SJCRH30 (cell line): ENCODE data around the gene MCF2L. TPM values are rescaled to one million over a fixed set of nuclear protein-coding genes. Genes with fewer than 3 reads are reported as not detected.

Experiments
- DNase-seq, 2 experiments: peaks; one replicate each; pipeline ENCODE4 v3.0.0-alpha.2; 2015 to 2020
- H3K27ac ChIP-seq: fragments of 250-450 bp; sonication (Bioruptor Pico); 2 replicates; pipeline ENCODE4 v1.5.1; 2020; ENCODE audit warnings: mild to moderate bottlenecking, moderate library complexity
- H3K27me3 ChIP-seq: fragments of 250-450 bp; sonication (Bioruptor Pico); 2 replicates; pipeline ENCODE4 v1.5.1; 2020; ENCODE audit warnings: mild to moderate bottlenecking, moderate library complexity
- H3K36me3 ChIP-seq: fragments of 250-450 bp; sonication (Bioruptor Pico); 2 replicates; pipeline ENCODE4 v1.5.1; 2020; ENCODE audit warnings: mild to moderate bottlenecking, moderate library complexity
- H3K4me1 ChIP-seq: fragments of 250-450 bp; sonication (Bioruptor Pico); 2 replicates; pipeline ENCODE4 v1.5.1; 2020; ENCODE audit warnings: mild to moderate bottlenecking, moderate library complexity
- H3K4me3 ChIP-seq: fragments of 250-450 bp; sonication (Bioruptor Pico); 2 replicates; pipeline ENCODE4 v1.5.1; 2020; ENCODE audit warnings: mild to moderate bottlenecking, moderate library complexity
- H3K9me3 ChIP-seq: fragments of 250-450 bp; sonication (Bioruptor Pico); replicated peaks from 2 replicates; pipeline ENCODE4 v1.5.1; 2020; ENCODE audit warnings: mild to moderate bottlenecking, moderate library complexity
- total RNA-seq: library from RNA; depleted of rRNA; stranded (reverse); fragments of >200 nt; shearing (Covaris generic); gene quantifications from 2 replicates; pipeline ENCODE4 v1.2.3, GENCODE V29; 2014

MCF2L gene
- total RNA-seq, 1 experiment from 2014 or later: 4.4 TPM

GRCh38 chr13:112986946-112987681 is 18.1 kb downstream of the MCF2L start:
- no peak for DNase-seq
- Histone ChIP-seq H3K4me3 (no peak overlapping the region), H3K27me3 (peaks cover 5% of the 10 kb centered on the region; the same call in 1 of the 2 replicates), H3K36me3 (no peaks in the 10 kb centered on the region), H3K27ac (no peak overlapping the region), H3K9me3 (no peaks in the 10 kb centered on the region), H3K4me1 (peaks cover 9% of the 10 kb centered on the region)

GRCh38 chr13:112987682-112988024 is 18.6 kb downstream of the MCF2L start:
- DNase-seq: no peak
- Histone ChIP-seq H3K4me1 (peaks cover 14% of the 10 kb centered on the region), H3K27me3 (peaks cover 5% of the 10 kb centered on the region; the same call in 1 of the 2 replicates), H3K9me3 (no peaks in the 10 kb centered on the region), H3K36me3 (no peaks in the 10 kb centered on the region), H3K4me3 (no peak overlapping the region), H3K27ac (no peak overlapping the region)

GRCh38 chr13:112990783-112991182 is 21.8 kb downstream of the MCF2L start:
- Histone ChIP-seq H3K9me3 (no peaks in the 10 kb centered on the region), H3K4me3 (no peak overlapping the region), H3K36me3 (no peaks in the 10 kb centered on the region), H3K27ac (no peak overlapping the region), H3K4me1 (peaks cover 37% of the 10 kb centered on the region), H3K27me3 (peaks cover 3% of the 10 kb centered on the region; the same call in 1 of the 2 replicates)
- no peak for DNase-seq

GRCh38 chr13:112991609-112992008 is 22.6 kb downstream of the MCF2L start:
- Histone ChIP-seq H3K27me3 (no peaks in the 10 kb centered on the region; the same call in 1 of the 2 replicates), H3K27ac (no peak overlapping the region)
- peak; percentile 39 to 52 for DNase-seq

GRCh38 chr13:112992931-112993680 is 24.1 kb downstream of the MCF2L start:
- Histone ChIP-seq H3K27me3 (peaks cover 10% of the 10 kb centered on the region; the same call in 1 of the 2 replicates), H3K36me3 (no peaks in the 10 kb centered on the region), H3K27ac (no peak overlapping the region), H3K4me1 (peaks cover 40% of the 10 kb centered on the region), H3K9me3 (no peaks in the 10 kb centered on the region), H3K4me3 (no peak overlapping the region)
- peak; percentile 53 to 68 for DNase-seq

More at GRCh38 chr13:112991609-112992008, 22.6 kb downstream of the MCF2L start:
- peaks cover 37% of the 10 kb centered on the region for H3K4me1 ChIP-seq
- no peaks in the 10 kb centered on the region for H3K36me3 ChIP-seq
- no peak overlapping the region for H3K4me3 ChIP-seq
- H3K9me3 ChIP-seq: no peaks in the 10 kb centered on the region

DNA sequence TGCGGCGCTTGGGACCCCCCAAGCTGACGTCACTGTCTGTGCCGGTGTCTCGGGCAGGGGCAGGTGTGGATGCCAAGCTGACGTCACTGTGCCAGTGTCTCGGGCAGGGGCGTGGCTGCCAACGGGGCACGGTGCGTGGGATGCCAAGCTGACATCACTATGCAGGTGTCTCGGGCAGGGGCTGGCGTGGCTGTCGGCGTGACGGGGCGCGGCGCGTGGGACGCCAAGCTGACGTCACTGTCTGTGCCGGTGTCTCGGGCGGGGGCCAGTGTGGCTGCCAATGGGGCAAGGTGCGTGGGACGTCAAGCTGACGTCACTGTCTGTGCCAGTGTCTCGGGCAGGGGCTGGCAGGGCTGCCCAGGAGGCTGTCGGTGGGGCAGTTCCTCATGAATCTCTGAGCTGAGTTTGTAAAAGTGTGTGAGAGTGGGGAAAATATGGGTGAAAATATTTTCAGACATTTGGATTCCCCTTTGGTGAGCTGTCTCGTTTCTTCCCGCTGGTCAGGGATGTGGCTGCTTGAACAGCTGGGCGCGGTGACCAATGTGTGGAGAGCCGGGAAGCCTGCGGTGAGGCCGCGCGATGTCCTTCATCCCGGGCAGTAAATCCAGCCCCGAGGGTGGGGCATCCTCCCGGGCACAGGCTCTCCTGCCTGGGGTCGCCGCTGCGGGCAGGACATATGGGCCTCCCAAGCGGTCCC is 25.2 kb downstream of the MCF2L start:
- Histone ChIP-seq H3K27ac (peak overlapping the region; percentile 63), H3K4me1 (peaks cover 40% of the 10 kb centered on the region), H3K27me3 (peaks cover 13% of the 10 kb centered on the region; the same call in 1 of the 2 replicates), H3K9me3 (no peaks in the 10 kb centered on the region), H3K4me3 (no peak overlapping the region), H3K36me3 (no peaks in the 10 kb centered on the region)
- peak; percentile 60 to 64 for DNase-seq

DNA sequence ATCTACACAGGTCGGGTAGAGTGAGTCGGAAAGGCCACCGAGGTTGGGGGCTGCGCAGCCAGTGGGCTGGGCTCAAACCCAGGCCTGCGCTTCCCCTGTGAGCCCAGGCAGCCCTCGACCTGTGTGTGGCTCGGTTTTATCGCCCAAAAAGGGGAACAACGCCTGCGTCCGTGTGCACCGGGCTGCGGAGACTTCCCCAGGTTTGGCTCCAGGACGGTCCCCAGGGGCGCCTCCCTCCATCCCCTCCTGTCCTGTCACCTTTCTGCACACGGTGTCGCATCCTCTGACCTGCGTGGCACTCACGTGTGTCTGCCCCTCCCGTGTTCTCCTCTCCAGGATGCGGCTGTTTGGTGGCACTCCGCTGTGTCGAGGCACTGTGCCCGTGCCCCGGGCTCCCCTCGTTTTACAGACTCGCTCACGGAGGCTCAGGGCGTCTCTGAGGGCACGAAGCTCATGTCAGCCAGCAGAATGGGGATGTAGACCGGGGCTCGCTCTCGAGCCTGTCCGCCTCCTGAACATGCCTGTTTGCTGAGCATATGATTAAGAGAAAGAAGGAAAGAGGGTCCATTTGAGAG is 25.9 kb downstream of the MCF2L start:
- no peak overlapping the region for H3K4me3 ChIP-seq
- peaks cover 13% of the 10 kb centered on the region; the same call in 1 of the 2 replicates for H3K27me3 ChIP-seq
- no peaks in the 10 kb centered on the region for H3K36me3 ChIP-seq
- H3K4me1 ChIP-seq: peaks cover 40% of the 10 kb centered on the region
- no peaks in the 10 kb centered on the region for H3K9me3 ChIP-seq
- no peak for DNase-seq
- no peak overlapping the region for H3K27ac ChIP-seq

DNA sequence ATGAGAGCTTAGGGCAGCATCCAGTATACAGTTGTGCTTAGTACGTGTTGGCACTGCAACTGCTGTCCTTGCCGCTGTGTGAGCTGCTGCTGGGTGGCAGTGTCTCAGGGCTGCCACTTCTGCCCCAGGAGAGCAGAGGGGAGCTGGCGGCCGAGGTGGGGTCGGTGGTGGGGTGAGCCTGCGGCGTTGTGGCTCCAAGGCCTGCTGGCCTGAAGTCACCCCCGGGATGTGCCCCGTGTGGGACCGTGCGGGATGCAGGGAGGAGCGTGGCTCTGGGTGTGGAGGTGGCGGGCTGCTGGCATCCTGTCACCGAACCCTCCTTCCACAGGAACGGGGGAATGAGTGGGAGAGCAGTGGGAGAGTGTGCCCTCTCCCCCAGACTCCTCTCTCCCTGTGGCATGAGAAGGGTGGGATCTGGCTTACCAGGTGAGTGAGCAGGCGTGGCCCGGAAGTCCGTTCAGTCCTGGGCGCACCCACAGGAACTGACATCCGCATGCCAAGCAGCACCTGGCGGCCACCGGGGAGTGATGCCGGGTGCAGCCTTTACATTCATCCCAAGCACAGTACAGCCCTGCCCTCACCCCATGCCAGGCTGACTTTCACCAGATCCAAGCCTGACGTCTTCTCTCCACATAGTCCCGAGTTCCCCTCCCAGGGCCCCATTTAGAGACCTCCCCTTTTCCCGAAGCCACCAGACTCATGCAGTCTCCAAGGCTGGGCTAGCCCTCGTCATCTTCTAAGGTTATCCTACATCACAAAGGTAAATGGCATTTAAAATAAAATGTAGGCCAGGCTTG is 26.6 kb downstream of the MCF2L start:
- peaks cover 42% of the 10 kb centered on the region for H3K4me1 ChIP-seq
- peaks cover 13% of the 10 kb centered on the region; the same call in 1 of the 2 replicates for H3K27me3 ChIP-seq
- H3K9me3 ChIP-seq: no peaks in the 10 kb centered on the region
- no peak for DNase-seq
- H3K4me3 ChIP-seq: no peak overlapping the region
- H3K36me3 ChIP-seq: no peaks in the 10 kb centered on the region
- H3K27ac ChIP-seq: no peak overlapping the region

DNA sequence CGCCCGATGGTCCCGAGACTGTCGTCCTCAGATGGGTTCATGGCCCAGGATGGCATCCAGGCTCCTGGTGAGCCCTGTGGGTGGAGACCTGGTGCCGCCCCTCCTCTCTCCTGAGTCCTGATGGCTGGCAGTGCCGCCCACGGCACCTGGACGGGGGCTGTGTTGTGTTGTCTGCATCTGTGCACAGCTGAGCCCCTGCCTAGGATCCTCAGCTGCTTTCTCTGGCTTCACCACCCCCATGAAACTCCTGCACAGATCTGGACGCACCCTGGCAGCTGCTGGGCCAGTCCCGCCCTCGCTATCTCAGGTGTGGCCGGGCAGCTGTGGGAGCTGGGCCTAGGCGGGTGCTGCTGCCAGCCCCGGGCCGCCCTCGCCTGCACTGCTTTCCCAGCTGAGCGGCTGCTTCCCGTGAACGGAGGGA is 27.7 kb downstream of the MCF2L start:
- DNase-seq: no peak
- no peaks in the 10 kb centered on the region for H3K9me3 ChIP-seq
- H3K27ac ChIP-seq: no peak overlapping the region
- no peaks in the 10 kb centered on the region for H3K36me3 ChIP-seq
- H3K27me3 ChIP-seq: peaks cover 13% of the 10 kb centered on the region; the same call in 1 of the 2 replicates
- H3K4me3 ChIP-seq: no peak overlapping the region
- peaks cover 46% of the 10 kb centered on the region for H3K4me1 ChIP-seq

GRCh38 chr13:112997188-112998130 is 28.4 kb downstream of the MCF2L start:
- Histone ChIP-seq H3K27ac (no peak overlapping the region), H3K27me3 (peaks cover 13% of the 10 kb centered on the region; the same call in 1 of the 2 replicates), H3K4me1 (peaks cover 40% of the 10 kb centered on the region), H3K9me3 (no peaks in the 10 kb centered on the region), H3K36me3 (no peaks in the 10 kb centered on the region), H3K4me3 (no peak overlapping the region)
- peak in 1 of 2 experiments; percentile 16 for DNase-seq

DNA sequence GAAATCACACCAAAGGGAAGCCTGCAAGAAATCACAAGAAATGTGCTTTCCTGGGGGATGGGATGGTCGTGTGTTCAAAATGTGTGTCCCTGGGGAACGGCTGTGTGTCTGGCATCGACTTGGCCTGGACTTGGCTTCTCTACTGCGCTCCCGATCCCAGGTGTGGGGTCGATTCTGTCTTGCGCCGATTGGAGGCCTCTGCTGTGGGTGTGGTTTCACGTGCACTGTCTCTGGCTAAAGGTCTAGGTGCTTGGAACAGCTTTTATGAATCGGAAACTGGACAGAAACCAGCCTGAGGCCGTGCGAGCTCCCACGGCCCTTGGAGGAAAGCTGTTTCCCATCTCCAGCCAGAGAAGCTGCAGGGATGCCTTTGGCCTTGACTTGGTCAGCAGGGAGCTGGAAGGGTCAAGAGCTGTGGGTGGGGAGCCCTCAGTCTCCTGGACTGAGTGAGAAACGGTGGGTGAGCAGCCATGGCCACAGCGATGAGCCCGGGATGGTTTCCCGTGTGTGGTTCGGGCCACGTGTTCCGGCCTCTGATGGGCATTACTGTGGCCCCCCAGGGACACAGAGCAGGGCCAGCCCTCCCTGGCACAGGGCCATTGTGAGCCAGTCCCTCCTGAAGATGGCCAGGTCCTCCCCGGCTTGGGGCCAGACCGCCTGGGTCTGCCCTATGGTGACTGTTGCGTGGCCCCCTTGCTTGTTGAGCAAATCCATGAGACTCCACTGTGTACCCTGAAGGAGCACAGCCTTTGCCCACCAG is 29.7 kb downstream of the MCF2L start:
- peaks cover 13% of the 10 kb centered on the region; the same call in 1 of the 2 replicates for H3K27me3 ChIP-seq
- no peaks in the 10 kb centered on the region for H3K36me3 ChIP-seq
- H3K27ac ChIP-seq: no peak overlapping the region
- DNase-seq: no peak
- peaks cover 30% of the 10 kb centered on the region for H3K4me1 ChIP-seq
- H3K4me3 ChIP-seq: no peak overlapping the region
- H3K9me3 ChIP-seq: no peaks in the 10 kb centered on the region

DNA sequence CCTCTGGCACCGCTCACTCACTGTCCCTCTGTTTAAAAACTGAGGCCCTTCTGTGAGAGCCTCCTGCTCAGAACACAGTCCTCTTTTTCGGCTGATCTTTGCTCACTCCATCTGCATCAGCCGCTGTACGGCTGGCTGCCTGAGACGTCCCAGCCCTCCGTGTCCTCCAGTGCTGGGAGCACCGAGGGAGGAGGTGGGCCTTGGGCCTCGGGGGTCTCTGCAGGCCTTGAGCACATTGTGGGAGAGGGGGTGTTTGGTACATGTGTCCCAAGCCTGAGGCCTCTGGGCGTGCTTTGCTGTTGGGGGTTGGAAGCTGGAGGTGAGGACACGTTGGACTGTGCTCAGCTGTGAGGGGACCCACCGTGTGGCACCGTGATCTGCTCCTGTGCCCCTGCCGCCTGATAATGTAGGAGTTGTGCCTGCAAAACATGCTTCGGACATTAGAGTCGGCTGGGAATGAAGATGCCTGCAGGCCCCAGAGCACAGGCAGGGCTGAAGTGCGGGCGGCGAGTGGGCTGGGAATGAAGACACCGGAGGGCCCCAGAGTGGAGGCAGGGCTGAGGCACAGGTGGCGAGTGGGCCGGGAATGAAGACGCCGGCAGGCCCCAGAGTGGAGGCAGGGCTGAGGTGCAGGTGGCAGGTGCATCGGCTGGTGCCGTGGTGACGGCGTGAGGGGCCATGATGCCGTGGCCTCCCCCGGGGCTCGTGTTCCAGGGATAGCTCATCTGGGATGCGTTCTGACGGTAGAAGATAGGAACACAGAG is 30.6 kb downstream of the MCF2L start:
- no peak overlapping the region for H3K4me3 ChIP-seq
- H3K27me3 ChIP-seq: peaks cover 13% of the 10 kb centered on the region; the same call in 1 of the 2 replicates
- H3K36me3 ChIP-seq: no peaks in the 10 kb centered on the region
- H3K27ac ChIP-seq: no peak overlapping the region
- DNase-seq: no peak
- H3K4me1 ChIP-seq: peaks cover 23% of the 10 kb centered on the region
- no peaks in the 10 kb centered on the region for H3K9me3 ChIP-seq
